ENCODE measurements around the gene SUN1. TPM values are rescaled to one million over a fixed set of nuclear protein-coding genes. Genes with fewer than 3 reads are reported as not detected.

SUN1 gene
- total and polyA plus RNA-seq, 2 of the 8 experiments (the other 6 are each of a cell fraction or from before 2014, with no cell fraction given) = 108 to 158 TPM

DNA sequence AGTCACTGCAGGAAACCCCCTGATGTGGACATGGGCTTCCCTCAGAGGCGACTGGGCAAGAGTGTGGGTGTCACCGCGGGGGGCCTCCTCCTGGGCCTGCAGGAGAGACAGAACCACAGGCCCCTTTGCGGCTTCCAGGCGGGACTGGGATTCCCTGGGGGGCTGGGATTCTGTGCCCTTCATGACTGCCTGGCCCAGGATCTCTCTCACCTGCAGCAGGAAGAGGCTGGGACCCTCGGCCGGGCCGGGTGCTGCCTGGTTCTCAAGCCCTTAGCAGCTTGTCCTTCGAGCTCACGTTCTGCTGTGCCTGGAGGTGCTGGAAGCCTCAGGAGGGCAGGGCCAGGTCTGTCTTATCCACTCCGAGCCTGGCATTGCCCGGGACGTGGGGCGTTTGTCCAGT is 11.8 kb downstream of the SUN1 start:
- no peak overlapping the region for H2AFZ ChIP-seq (ENCODE audit: low read length)
- peaks cover 3% of the 10 kb centered on the region; the same call in 1 of the 2 replicates for H3K79me1 ChIP-seq (ENCODE audit: low read depth, low read length)
- H4K8ac ChIP-seq (ENCODE audit: extremely low read depth, insufficient read depth, low read length) = no peak overlapping the region; the same call in 1 of the 2 replicates
- no peak overlapping the region for H3K27ac ChIP-seq (ENCODE audit: low read depth, low read length)
- H3K4me1 ChIP-seq (replicated peaks in 1 of 4; ENCODE audit: control insufficient read depth in 3 of 4, insufficient read depth in 4 of 4, low read length in 3 of 4) = no peaks in the 10 kb centered on the region
- H4K5ac ChIP-seq (ENCODE audit: insufficient read length, low read depth, low read length) = no peak overlapping the region
- FAIRE-seq = no peak
- H3K36me3 ChIP-seq (ENCODE audit: control insufficient read depth in 2 of 4, insufficient read depth in 4 of 4, low read length in 3 of 4) = peaks cover 18 to 58% (median 41%) of the 10 kb centered on the region in 4 experiments; a peak in 7 of 8 replicates
- H2BK5ac ChIP-seq (ENCODE audit: low read depth, low read length) = no peak overlapping the region
- peaks cover 0 to 2% of the 10 kb centered on the region in 2 experiments; a peak in 1 of 4 replicates for H3K9me3 ChIP-seq (ENCODE audit: insufficient read depth in 2 of 2, low read depth in 1 of 2, low read length in 1 of 2)
- H3K4ac ChIP-seq (replicated peaks; ENCODE audit: insufficient read length, low read depth, low read length) = no peak overlapping the region
- 94% methylated on average over 14 of the region's 14 CpGs; no CpG with 5 or more reads in 1 of the 2 experiments for WGBS, 2 experiments (ENCODE audit: extremely low coverage in 1 of 2, insufficient coverage in 1 of 2, insufficient read length in 1 of 2, insufficient replicate concordance in 2 of 2, low coverage in 1 of 2, low lambda C conversion rate in 2 of 2, missing lambda C conversion rate in 1 of 2)
- H3K4me2 ChIP-seq (ENCODE audit: insufficient read depth in 1 of 2, low read depth in 2 of 2, low read length in 2 of 2) = no peak overlapping the region
- H3K23ac ChIP-seq (ENCODE audit: insufficient read length) = no peak overlapping the region
- ChIA-PET POLR2A (ENCODE audit: partially characterized antibody) (interaction anchor here (1.2 to 1.5 kb wide), 2 partner anchors 16 to 21 kb away, joined by 3 to 4 read pairs; no protein-coding TSS in a partner anchor), CTCF (ENCODE audit: partially characterized antibody) (interaction anchor here (0.7 to 2.8 kb wide), 5 partner anchors 10 to 328 kb away, joined by 3 to 13 read pairs (median 6); no protein-coding TSS in a partner anchor)
- DNase-seq (ENCODE audit: low read depth in 1 of 2, low spot score in 2 of 2) = no peak
- H2BK15ac ChIP-seq (ENCODE audit: low read length) = no peak overlapping the region
- H3K14ac ChIP-seq (ENCODE audit: insufficient read length) = no peak overlapping the region
- H2BK12ac ChIP-seq (ENCODE audit: low read depth, low read length) = no peak overlapping the region
- no peak overlapping the region for H2BK20ac ChIP-seq (ENCODE audit: low read length)
- H3K27me3 ChIP-seq (replicated peaks in 1 of 4; ENCODE audit: control insufficient read depth in 3 of 4, extremely low read depth in 1 of 4, insufficient read depth in 3 of 4, low read length in 3 of 4) = no peaks in the 10 kb centered on the region
- H4K20me1 ChIP-seq (replicated peaks in 1 of 2; ENCODE audit: control insufficient read depth in 1 of 2, insufficient read depth in 2 of 2, low read length in 2 of 2) = peaks cover 3 to 12% of the 10 kb centered on the region in 2 experiments
- H3K23me2 ChIP-seq (ENCODE audit: low read depth, low read length) = no peaks in the 10 kb centered on the region
- H3K56ac ChIP-seq (replicated peaks; ENCODE audit: insufficient read length, low read depth, low read length) = no peak overlapping the region
- H3K18ac ChIP-seq (ENCODE audit: extremely low read depth, low read length) = no peak overlapping the region
- no peak overlapping the region for H3K4me3 ChIP-seq (ENCODE audit: extremely low read depth in 1 of 4, insufficient read depth in 2 of 4, low read depth in 3 of 4, low read length in 4 of 4)
- H2BK120ac ChIP-seq (replicated peaks; ENCODE audit: low read depth, low read length) = no peak overlapping the region
- H3K9ac ChIP-seq (replicated peaks in 1 of 4; ENCODE audit: extremely low read depth in 1 of 4, low read depth in 3 of 4, low read length in 3 of 4) = no peak overlapping the region
- H2AK5ac ChIP-seq (ENCODE audit: low read depth, low read length) = no peak overlapping the region
- H4K91ac ChIP-seq (replicated peaks; ENCODE audit: insufficient read length, low read length) = no peak overlapping the region
- H3K79me2 ChIP-seq (ENCODE audit: control insufficient read depth in 1 of 2, insufficient read depth in 2 of 2, low read length in 2 of 2) = peaks cover 0 to 22% of the 10 kb centered on the region in 2 experiments; a peak in 1 of 4 replicates
- TF ChIP-seq RNF2 (IDR thresholded peaks at IDR 0.05; ENCODE audit: borderline replicate concordance, low read depth, low read length, missing control alignments, poor library complexity, severe bottlenecking) (no peak), SAP30 (IDR thresholded peaks at IDR 0.05; ENCODE audit: insufficient read depth, insufficient replicate concordance, low read length) (no peak), KDM4A (IDR thresholded peaks at IDR 0.05; ENCODE audit: low read depth, low read length, severe bottlenecking) (no peak), RBBP5 (IDR thresholded peaks at IDR 0.05; ENCODE audit: borderline replicate concordance, low read depth, low read length) (no peak), NANOG (IDR thresholded peaks at IDR 0.05; ENCODE audit: insufficient read depth, low read depth, low read length, poor library complexity, severe bottlenecking) (no peak)
